ENCODE data around the gene GPR137.

- TF ChIP-seq CTCF (IDR thresholded peaks at IDR 0.05): no peak
- no peak for TF ChIP-seq EP300 (IDR thresholded peaks at IDR 0.05)
These were observed 21.7 kb upstream of the GPR137 start for GRCh38 chr11:64263947-64264317.

Data from suprapubic skin (tissue), 3 donors.